ENCODE data around the gene GATA3.

Gene GATA3

GRCh38 chr10:8064436-8064835, 9.9 kb downstream of the GATA3 start:
- DNase-seq (ENCODE audit: low read depth), result no peak

- DNase-seq (ENCODE audit: low read depth), result no peak
Measured at GRCh38 chr10:8065651-8066050, 11.2 kb downstream of the GATA3 start.

- DNase-seq (ENCODE audit: low read depth), result no peak
Measured at GRCh38 chr10:8066124-8066523, 11.6 kb downstream of the GATA3 start.

- no peak for DNase-seq (ENCODE audit: low read depth)
Measured at GRCh38 chr10:8066797-8067196, 12.3 kb downstream of the GATA3 start.

- no peak for DNase-seq (ENCODE audit: low read depth)
Measured at GRCh38 chr10:8069108-8069507, 14.6 kb downstream of the GATA3 start.

- no peak for DNase-seq (ENCODE audit: low read depth)
Measured at GRCh38 chr10:8069627-8070026, 15.1 kb downstream of the GATA3 start.

DNA sequence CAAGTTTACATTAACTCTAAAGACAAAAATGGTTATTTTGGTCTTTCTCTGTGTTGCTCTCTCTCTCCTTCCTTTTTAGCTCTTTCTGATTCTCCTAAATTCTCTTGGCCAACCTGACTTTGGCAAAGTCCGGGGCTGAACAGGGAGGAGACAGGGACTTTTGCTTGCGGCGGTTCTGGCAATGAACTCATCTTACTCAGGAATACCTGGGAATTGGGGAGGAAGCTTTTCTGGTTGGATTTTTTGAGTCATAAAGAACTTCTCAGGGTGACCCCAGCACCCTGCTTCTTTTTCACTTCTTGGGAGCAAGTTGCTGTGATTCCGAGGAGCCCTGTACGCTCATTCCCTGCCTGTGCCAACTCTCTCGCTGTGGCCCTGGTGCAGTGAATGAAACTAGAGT, 16.0 kb downstream of the GATA3 start:
- no peak for DNase-seq (ENCODE audit: low read depth)

- DNase-seq (ENCODE audit: low read depth), result no peak
Measured at GRCh38 chr10:8071006-8071405, 16.5 kb downstream of the GATA3 start.

- DNase-seq (ENCODE audit: low read depth), result no peak
Measured at GRCh38 chr10:8071666-8072065, 17.2 kb downstream of the GATA3 start.

- no peak for DNase-seq (ENCODE audit: low read depth)
Measured at GRCh38 chr10:8072211-8072610, 17.7 kb downstream of the GATA3 start.

- DNase-seq (ENCODE audit: low read depth), result no peak
Measured at GRCh38 chr10:8073691-8074416, 19.4 kb downstream of the GATA3 start.

GRCh38 chr10:8074881-8075280, 20.4 kb downstream of the GATA3 start:
- DNase-seq (ENCODE audit: low read depth), result no peak

- no peak for DNase-seq (ENCODE audit: low read depth)
Measured at GRCh38 chr10:8075282-8076260, 21.1 kb downstream of the GATA3 start.

GRCh38 chr10:8076933-8077332, 22.4 kb downstream of the GATA3 start:
- no peak for DNase-seq (ENCODE audit: low read depth)

DNA sequence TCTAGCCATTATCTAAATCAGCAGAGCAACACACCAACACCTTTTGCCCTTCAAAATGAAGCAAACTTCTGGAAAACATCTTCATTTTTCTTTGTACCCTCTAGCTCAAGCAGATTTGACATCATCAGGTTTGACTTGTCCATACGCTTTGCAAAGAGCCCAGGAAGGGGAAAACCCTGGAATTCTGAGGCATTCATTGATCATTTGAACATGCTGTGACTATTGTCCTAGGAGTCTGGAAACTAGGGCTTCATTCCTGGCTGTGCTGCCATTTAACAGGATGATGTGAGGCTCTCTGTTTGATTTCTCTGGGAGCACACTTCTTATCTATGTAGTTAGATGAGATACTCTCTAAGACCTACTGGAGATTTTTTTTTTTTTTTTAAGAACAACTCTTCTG, 23.5 kb downstream of the GATA3 start:
- DNase-seq (ENCODE audit: low read depth), result no peak

DNA sequence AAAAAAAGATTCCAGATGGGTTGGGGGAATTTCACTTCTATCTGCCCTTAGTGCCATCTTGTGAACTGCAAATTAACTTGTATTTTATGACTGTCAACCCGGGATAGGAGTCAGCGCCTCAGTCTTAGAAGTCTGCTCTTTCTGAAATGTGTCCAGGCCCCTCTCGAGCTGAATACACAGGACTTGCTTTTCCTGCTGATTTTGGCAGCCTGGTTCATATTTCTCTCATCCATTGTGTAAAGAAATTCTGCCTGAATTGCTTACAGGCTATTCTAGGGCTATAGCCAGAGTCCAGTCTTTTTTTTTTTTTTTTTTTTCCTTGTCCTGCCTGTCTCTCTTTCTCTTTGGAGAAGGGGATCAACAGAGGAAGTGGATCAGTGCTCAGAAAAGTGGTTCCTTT, 24.6 kb downstream of the GATA3 start:
- DNase-seq (ENCODE audit: low read depth), result no peak

DNA sequence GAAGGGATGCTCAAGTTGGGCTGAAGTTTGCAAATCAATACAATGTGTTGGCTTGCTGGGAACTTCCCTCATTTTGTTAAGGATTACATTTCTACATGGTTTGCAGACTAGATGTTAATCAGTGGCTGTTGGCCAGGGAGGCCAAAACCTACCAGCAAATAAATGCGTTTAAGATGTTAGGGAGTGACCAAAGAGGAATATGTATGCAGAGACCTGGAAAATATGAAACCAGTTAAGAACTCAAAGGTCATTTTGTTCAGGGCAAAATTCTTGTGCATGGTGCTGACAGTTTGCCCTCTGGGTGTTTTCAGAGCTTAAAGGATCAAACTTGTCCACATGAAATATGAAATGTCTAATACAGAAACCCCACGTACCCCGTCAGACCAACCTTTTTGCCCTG, 30.3 kb downstream of the GATA3 start:
- no peak for DNase-seq (ENCODE audit: low read depth)

GRCh38 chr10:8085251-8085650, 30.8 kb downstream of the GATA3 start:
- no peak for DNase-seq (ENCODE audit: low read depth)

DNA sequence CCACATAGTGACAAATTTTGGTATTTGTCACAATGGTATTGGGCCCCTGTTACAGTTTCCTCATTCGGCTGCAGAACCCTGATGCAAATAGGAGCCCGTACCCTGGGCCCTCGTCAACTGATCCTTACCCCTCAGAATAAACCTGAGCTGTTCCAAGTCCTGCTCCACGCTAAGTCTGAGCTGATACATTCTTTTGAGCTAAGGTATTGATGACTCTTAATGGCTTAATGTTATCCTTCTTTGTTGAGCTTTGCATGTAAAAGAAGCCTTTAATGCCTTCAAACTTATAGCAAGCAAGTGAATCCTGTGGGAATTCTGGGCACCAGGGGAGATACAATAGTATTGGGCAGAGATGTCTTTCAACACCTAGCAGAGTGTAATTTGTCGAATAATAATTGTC, 31.8 kb downstream of the GATA3 start:
- no peak for DNase-seq (ENCODE audit: low read depth)

- DNase-seq (ENCODE audit: low read depth), result no peak
Measured at GRCh38 chr10:8088504-8088903, 34.0 kb downstream of the GATA3 start.

DNA sequence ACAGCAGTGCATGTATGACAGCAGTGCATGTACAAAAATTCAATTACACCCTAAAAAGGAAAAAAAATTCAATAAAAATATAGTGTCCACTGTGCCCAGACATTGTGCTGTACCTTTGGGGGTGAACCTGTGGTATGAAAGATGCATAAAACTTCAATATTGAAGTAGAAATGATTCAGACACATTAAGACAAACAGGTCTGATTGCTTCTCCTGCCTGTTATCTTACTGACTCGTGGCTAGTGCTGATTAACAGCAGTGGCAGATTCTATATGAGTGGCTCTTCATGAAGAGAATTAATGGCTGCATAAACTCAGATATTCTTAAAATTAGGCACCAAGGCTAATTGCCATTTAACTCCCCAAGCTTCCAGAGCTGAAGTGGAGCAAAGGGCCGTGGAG, 37.9 kb downstream of the GATA3 start:
- no peak for DNase-seq (ENCODE audit: low read depth)

GRCh38 chr10:8095959-8096358, 41.5 kb downstream of the GATA3 start:
- no peak for DNase-seq (ENCODE audit: low read depth)

DNA sequence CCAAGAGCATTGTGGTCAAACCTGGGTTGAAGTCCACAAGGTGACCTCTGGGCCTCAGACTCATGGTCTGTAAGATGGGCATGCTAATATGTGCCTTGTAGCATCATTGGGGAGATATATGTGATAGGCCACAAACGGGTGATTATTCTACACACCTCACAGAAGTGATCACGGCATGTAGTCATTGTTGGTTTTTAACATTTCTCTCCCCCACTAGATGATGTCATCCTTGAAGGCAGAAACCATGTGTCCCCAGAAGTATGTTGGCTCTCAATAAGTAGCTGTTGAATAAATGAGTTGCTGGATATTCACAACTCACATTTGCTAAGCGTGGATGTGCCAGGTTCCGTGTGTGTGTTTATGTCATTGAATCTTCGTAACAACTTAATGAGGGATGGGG, 42.4 kb downstream of the GATA3 start:
- DNase-seq (ENCODE audit: low read depth), result no peak
